Transverse colon (tissue), 4 donors: ENCODE results near the gene CACNA1B. TPM values are rescaled to one million over a fixed set of nuclear protein-coding genes. Genes with fewer than 3 reads are reported as not detected.

Source experiments
- DNase-seq: peaks from one replicate; pipeline ENCODE4 v3.0.0-alpha.2; 2019
- H3K27ac ChIP-seq, 4 donors: fragments of 200-600 bp; sonication (generic); 2 replicates each; pipeline ENCODE4 v1.5.1; 2016 to 2018; ENCODE audit warnings: inconsistent platforms in 4 of 4
- H3K27me3 ChIP-seq: fragments of 200-600 bp; sonication (generic); 2 replicates; pipeline ENCODE4 v1.5.1; 2017; ENCODE audit warnings: inconsistent platforms
- H3K36me3 ChIP-seq, 4 donors: fragments of 200-600 bp; sonication (generic); 2 replicates each; pipeline ENCODE4 v1.5.1; 2017 to 2019; ENCODE audit warnings: inconsistent platforms in 4 of 4
- H3K4me1 ChIP-seq, 4 donors: fragments of 200-600 bp; sonication (generic); 2 replicates each; pipeline ENCODE4 v1.5.1; 2017 to 2020; ENCODE audit warnings: inconsistent platforms in 4 of 4
- H3K4me3 ChIP-seq, 4 donors: fragments of 200-600 bp; sonication (generic); 1 replicate in 1 of 4; 2 replicates in 3 of 4; pipeline versions ENCODE4 v1.5.1 to v1.6.1; 2017 to 2019; ENCODE audit warnings: inconsistent platforms in 4 of 4
- H3K9me3 ChIP-seq, 2 donors: fragments of 200-600 bp; sonication (generic); 2 replicates each; pipeline ENCODE4 v1.5.1; 2017 to 2019; ENCODE audit warnings: inconsistent platforms in 2 of 2
- CTCF ChIP-seq, 5 experiments: fragments of 200-600 bp in 3 of 5; fragments of 450-650 bp in 2 of 5; sonication (generic) in 3 of 5; IDR thresholded peaks; 1 replicate in 2 of 5; 2 replicates in 3 of 5; pipeline ENCODE4 v1.5.1; 2016 to 2017; ENCODE audit warnings: antibody characterized with exemption in 5 of 5, inconsistent platforms in 3 of 5, mild to moderate bottlenecking in 2 of 5, moderate library complexity in 1 of 5
- EP300 ChIP-seq: sonication (generic); formaldehyde crosslinking; IDR thresholded peaks from one replicate; pipeline ENCODE4 v1.6.1; 2017; ENCODE audit warnings: antibody characterized with exemption, low read depth
- POLR2A ChIP-seq: fragments of 450-650 bp; IDR thresholded peaks from one replicate; pipeline ENCODE4 v1.6.1; 2016; ENCODE audit warnings: antibody characterized with exemption, mild to moderate bottlenecking, moderate library complexity
- POLR2AphosphoS5 ChIP-seq, 3 donors: sonication (generic); formaldehyde crosslinking; IDR thresholded peaks; one replicate each; pipeline ENCODE4 v1.6.1; 2016; ENCODE audit warnings: antibody characterized with exemption in 3 of 3
- WGBS, 2 donors: methylation state at CpG; one replicate each; pipeline ENCODE4 v1.1.5; 2018; ENCODE audit warnings: low coverage in 1 of 2; 5-methylcytosine and 5-hydroxymethylcytosine counted together
- in situ Hi-C, 4 donors: fragments of 200-750 bp; cut with MboI; loops; one replicate each; pipeline versions ENCODE4 v1.15.0 to v1.15.1; 2017; ENCODE audit warnings: low sequenced_read_pairs in 3 of 4, low pct_ligation_motif_present in 1 of 4, low pct_unique_long_range_greater_than_20kb in 1 of 4
- intact Hi-C: fragments of 100-400 bp; cut with DNase I; formaldehyde crosslinking; loops from one replicate; pipeline ENCODE4 v1.15.1; 2023; ENCODE audit warnings: low total_unique reads
- total RNA-seq, 4 donors: library from RNA; depleted of rRNA; stranded (reverse); fragments of >200 nt; gene quantifications; one replicate each; pipeline ENCODE4 v1.1.0, GENCODE V29; 2016

The CACNA1B gene
- total RNA-seq, 4 donors from 2014 or later: 0.27 to 0.40 (median 0.35) TPM

GRCh38 chr9:137972988-137973470 is 95.4 kb downstream of the CACNA1B start:
- H3K4me1 ChIP-seq: no peaks in the 10 kb centered on the region
- WGBS, 2 donors: 76% methylated on average over 13 of the region's 13 CpGs; no CpG with 5 or more reads in 1 of the 2 donors
- H3K9me3 ChIP-seq: no peaks in the 10 kb centered on the region
- TF ChIP-seq POLR2A (no peak), EP300 (no peak), CTCF (IDR thresholded peaks at IDR 0.05) (no peak), POLR2AphosphoS5 (IDR thresholded peaks at IDR 0.05) (no peak)
- in situ Hi-C loops: no loop called here
- intact Hi-C loops: no loop called here
- H3K4me3 ChIP-seq: no peak overlapping the region
- H3K36me3 ChIP-seq: no peaks in the 10 kb centered on the region
- no peak for DNase-seq
- H3K27me3 ChIP-seq: no peaks in the 10 kb centered on the region
- H3K27ac ChIP-seq: no peak overlapping the region

GRCh38 chr9:137973829-137974416 is 96.3 kb downstream of the CACNA1B start:
- DNase-seq: no peak
- Histone ChIP-seq H3K27ac (no peak overlapping the region), H3K36me3 (no peaks in the 10 kb centered on the region), H3K9me3 (no peaks in the 10 kb centered on the region), H3K4me3 (no peak overlapping the region), H3K27me3 (no peaks in the 10 kb centered on the region), H3K4me1 (no peaks in the 10 kb centered on the region)
- TF ChIP-seq EP300 (no peak), CTCF (IDR thresholded peaks at IDR 0.05) (no peak), POLR2A (no peak), POLR2AphosphoS5 (IDR thresholded peaks at IDR 0.05) (no peak)
- in situ Hi-C loops (no loop called here), intact Hi-C loops (no loop called here)
- 78% methylated on average over 9 of the region's 10 CpGs; no CpG with 5 or more reads in 1 of the 2 donors for whole genome bisulfite sequencing, 2 donors

DNA sequence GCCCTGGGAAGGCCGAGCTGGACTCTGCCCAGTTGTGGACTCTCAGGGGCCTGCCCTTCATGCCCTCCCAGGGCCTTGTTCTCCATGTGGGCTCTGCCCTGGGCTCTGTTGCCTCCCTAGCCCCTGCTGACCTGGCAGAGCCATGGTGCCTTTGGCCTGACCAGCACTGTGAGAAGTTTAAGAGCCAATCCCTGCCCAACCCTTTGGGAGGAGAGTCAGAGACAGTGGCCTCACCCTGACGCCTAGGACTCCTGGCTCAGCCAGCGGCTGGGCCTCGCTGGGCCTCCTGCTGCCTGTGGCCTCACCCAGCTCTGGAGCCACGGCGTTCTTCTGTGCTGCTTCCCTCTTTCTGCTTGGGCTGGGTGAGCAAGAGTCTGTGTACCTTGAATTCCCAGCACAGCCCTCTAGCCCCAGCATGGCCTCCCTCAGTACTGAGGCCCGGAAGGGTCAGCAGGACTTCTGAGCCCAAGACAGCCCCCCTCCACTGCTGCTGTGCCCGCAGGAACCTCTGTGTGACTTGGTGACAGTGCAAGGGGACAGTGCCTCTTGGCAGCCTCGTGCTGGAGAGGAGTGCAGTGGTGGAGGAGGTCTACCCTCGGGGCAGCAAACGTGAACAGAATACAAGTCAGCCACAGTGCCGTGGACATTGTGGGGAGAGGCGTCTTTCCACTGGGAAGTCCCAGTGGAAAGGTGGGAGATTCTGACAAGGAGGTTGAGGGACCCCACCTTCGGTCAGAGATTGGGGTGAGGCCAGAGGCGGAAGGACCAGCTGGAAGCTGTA is 97.4 kb downstream of the CACNA1B start:
- WGBS, 2 donors: 82% methylated on average over 13 of the region's 15 CpGs; no CpG with 5 or more reads in 1 of the 2 donors
- intact Hi-C loops: no loop called here
- TF ChIP-seq POLR2A (no peak), EP300 (no peak), CTCF (IDR thresholded peaks at IDR 0.05) (no peak), POLR2AphosphoS5 (IDR thresholded peaks at IDR 0.05) (no peak)
- H3K9me3 ChIP-seq: no peaks in the 10 kb centered on the region
- no peaks in the 10 kb centered on the region for H3K27me3 ChIP-seq
- no peaks in the 10 kb centered on the region for H3K36me3 ChIP-seq
- H3K4me3 ChIP-seq: no peak overlapping the region
- no peaks in the 10 kb centered on the region for H3K4me1 ChIP-seq
- H3K27ac ChIP-seq: no peak overlapping the region
- in situ Hi-C loops: no loop called here
- DNase-seq: no peak

DNA sequence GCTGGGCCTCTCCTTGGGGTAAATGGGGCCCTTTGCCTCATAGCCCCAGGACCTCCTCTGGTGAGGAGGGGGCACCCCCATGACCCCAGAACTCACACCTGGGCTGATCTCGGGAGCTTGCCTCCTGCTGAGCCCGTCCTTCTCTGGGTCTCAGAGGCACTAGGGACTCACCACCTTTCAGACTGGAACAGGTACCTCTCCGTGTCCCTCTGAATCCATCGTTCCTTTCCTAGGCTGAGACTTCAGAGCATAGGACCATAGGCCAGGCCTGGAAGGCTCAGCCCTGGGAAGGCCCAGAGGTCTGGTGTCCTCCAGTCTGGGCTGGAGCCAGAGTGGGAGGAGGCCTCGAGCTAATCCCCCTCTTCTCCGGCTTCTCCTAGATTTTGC is 97.9 kb downstream of the CACNA1B start:
- no peaks in the 10 kb centered on the region for H3K27me3 ChIP-seq
- H3K27ac ChIP-seq: no peak overlapping the region
- 87% methylated on average over 6 of the region's 6 CpGs; no CpG with 5 or more reads in 1 of the 2 donors for WGBS, 2 donors
- H3K36me3 ChIP-seq: no peaks in the 10 kb centered on the region
- DNase-seq: no peak
- no peak overlapping the region for H3K4me3 ChIP-seq
- intact Hi-C loops: no loop called here
- TF ChIP-seq EP300 (no peak), POLR2AphosphoS5 (IDR thresholded peaks at IDR 0.05) (no peak), POLR2A (no peak), CTCF (IDR thresholded peaks at IDR 0.05) (no peak)
- no peaks in the 10 kb centered on the region for H3K9me3 ChIP-seq
- H3K4me1 ChIP-seq: no peaks in the 10 kb centered on the region
- in situ Hi-C loops: no loop called here
